SH-SY5Y (cell line): ENCODE data around the gene SYPL1.

Source experiments
- GATA2 ChIP-seq: IDR thresholded peaks from 2 replicates; pipeline ENCODE4 v1.6.1; 2011; ENCODE audit warnings: mild to moderate bottlenecking, low read depth, low read length
- GATA3 ChIP-seq: IDR thresholded peaks from 2 replicates; pipeline ENCODE4 v1.6.1; 2011; ENCODE audit warnings: low read depth, mild to moderate bottlenecking, low read length, moderate library complexity

SYPL1 gene

GRCh38 chr7:106112118-106112971 lies at the start of gene SYPL1:
TSS of gene SYPL1 (minus strand) at chr7:106112312. CDS start at chr7:106112208, 104 bp downstream.
- TF ChIP-seq GATA3 (no peak), GATA2 (no peak)

- TF ChIP-seq GATA2 (no peak), GATA3 (no peak)
Observed at GRCh38 chr7:106155027-106155426, 42.9 kb upstream of the SYPL1 start.

GRCh38 chr7:106153891-106154449 lies 41.9 kb upstream of the SYPL1 start:
- TF ChIP-seq GATA3 (no peak), GATA2 (no peak)

- TF ChIP-seq GATA2 (no peak), GATA3 (no peak)
Observed at GRCh38 chr7:106152313-106152665, 40.2 kb upstream of the SYPL1 start.

GRCh38 chr7:106151459-106152312 lies 39.6 kb upstream of the SYPL1 start:
- TF ChIP-seq GATA2: peak; percentile 68
- no peak for TF ChIP-seq GATA3

GRCh38 chr7:106143711-106144337 lies 31.7 kb upstream of the SYPL1 start:
- TF ChIP-seq GATA2: no peak
- no peak for TF ChIP-seq GATA3

- no peak for TF ChIP-seq GATA3
- no peak for TF ChIP-seq GATA2
Observed at GRCh38 chr7:106142136-106142535, 30.0 kb upstream of the SYPL1 start.

GRCh38 chr7:106140406-106141173 lies 28.5 kb upstream of the SYPL1 start:
- no peak for TF ChIP-seq GATA2
- TF ChIP-seq GATA3: no peak

- TF ChIP-seq GATA2 (no peak), GATA3 (no peak)
Observed at GRCh38 chr7:106139265-106140251, 27.4 kb upstream of the SYPL1 start.

- TF ChIP-seq GATA3 (no peak), GATA2 (no peak)
Observed at GRCh38 chr7:106138776-106139175, 26.7 kb upstream of the SYPL1 start.

GRCh38 chr7:106134241-106134640 lies 22.1 kb upstream of the SYPL1 start:
- no peak for TF ChIP-seq GATA3
- TF ChIP-seq GATA2: no peak

GRCh38 chr7:106129291-106129690 lies 17.2 kb upstream of the SYPL1 start:
- TF ChIP-seq GATA2: no peak
- TF ChIP-seq GATA3: no peak

GRCh38 chr7:106128836-106129235 lies 16.7 kb upstream of the SYPL1 start:
- TF ChIP-seq GATA2: no peak
- TF ChIP-seq GATA3: no peak
